Epidermal melanocyte (primary cell): ENCODE results near the gene GRID1.

Source experiments
- DNase-seq: peaks from one replicate; pipeline ENCODE4 v3.0.0; 2011; ENCODE audit warnings: low spot score; ENCODE audit not compliant: insufficient read length

GRID1 gene

DNA sequence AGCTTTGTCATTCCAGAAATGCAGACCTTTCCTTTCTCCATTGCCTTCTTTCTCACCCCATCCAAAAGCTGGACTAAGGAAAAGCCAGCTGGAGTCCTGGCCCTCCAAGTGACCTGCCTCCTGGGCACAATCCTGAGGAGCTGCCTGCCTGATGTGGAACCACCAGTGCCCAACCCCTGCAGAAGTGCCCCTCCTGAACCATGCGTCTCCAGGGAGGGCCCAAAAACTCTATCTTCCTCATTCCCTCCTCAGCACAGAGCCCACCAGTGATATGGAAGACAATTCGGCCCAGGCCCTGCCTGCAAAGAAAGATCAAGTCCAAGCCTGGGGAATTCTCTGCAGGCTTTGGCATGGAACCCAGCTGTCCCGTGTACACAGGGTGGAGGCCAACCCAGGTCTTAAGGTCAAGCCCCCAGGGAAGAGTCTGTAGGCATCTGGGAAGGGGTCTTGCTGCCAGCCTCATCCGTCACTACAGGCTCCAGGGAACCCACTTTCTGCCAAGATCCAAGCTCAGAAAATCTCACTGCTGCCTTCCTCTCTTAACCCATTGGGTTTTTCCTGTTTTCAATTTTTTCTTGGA, 3.5 kb upstream of the GRID1 start:
- no peak for DNase-seq

DNA sequence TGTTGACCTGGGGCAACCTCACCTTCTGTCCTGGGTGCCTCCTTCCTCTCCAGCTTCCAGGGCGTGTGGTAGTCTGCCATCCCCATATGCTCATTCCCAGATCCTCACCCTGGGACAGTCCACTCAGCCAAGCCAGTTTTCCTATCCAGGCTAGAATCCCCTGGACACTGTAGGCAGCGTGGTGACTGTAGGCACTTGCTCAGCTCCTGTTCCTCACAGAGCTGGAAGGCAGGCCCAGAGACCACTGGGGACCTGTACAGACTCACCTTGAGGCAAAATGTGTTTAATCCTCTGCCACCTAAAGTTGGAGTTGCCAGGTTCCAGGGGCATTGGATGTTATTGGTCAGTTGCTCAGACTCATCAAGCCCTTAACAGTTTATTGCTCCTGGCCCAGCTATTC, 2.4 kb upstream of the GRID1 start:
- DNase-seq: no peak

DNA sequence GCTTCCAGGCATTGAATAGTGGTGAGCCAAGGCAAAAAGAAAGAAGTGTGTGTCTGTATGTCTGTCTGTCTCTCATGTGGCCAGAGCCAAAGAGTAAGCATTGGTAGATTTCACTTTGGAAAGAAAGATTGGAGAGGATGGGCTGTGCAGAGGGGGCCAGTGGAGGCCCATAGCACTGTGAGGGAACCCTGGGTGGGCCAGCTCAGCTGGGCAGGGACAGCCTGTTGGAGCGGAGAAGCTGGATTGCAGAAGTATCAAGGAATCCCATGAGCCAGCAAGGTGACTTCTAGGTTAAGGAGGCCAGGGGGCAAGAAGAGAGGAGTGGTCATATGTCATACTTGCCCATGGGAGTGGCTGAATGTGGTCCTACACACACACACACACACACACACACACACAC, 1.5 kb upstream of the GRID1 start:
- DNase-seq: no peak

DNA sequence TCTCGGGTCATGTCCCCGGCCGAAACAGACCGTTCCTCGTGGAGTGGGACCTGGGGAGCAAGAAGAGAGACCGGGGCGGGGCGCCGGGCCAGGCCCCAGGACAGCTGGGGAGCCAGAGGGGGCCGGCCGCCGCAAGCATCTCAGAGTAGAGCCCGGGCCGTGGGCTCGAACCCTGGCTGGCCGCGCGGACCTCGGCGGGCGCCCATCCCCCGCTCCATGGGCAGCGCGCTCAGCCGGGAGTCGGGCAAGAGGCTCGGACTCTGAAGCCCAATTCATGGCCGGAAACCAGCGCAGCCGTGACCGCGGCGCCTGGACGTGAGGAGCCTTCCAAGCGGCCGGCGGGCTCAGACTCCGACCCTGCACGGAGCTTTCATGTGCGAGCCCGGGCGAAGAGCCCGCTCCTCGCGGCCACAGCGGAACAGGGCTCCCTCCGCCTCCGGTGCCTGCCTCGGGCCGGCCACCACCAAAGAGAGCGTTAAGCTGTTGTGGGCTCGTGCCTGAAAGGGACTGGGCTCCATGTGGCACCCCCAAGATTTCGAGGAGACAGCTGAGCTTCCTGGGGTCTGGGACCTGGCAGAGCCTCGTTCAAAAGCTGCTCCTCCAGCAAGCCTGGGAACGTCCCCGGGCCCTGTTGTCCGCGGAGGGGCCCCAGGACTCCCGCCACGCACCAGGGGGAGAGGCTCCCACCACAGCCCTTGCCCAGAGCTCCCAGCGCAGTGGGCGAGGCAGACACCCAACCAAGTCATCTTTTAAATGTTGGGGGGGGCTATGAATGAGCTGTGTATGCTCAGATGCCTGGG, 757 bp upstream of the GRID1 start:
- DNase-seq: no peak

DNA sequence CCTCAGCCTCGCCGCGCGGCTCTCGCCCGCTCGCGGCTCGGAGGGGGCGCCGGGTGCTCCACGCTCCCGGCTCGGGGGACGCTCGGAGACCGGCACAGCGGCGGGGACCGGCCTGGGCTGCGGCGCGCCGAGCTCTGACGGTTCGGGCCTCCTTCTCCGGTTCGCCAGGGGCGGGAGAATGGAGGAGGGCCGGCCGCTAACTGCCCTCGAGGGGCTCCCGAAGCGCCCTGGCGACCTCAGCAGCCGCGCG, 232 bp upstream of the GRID1 start:
- DNase-seq: no peak

DNA sequence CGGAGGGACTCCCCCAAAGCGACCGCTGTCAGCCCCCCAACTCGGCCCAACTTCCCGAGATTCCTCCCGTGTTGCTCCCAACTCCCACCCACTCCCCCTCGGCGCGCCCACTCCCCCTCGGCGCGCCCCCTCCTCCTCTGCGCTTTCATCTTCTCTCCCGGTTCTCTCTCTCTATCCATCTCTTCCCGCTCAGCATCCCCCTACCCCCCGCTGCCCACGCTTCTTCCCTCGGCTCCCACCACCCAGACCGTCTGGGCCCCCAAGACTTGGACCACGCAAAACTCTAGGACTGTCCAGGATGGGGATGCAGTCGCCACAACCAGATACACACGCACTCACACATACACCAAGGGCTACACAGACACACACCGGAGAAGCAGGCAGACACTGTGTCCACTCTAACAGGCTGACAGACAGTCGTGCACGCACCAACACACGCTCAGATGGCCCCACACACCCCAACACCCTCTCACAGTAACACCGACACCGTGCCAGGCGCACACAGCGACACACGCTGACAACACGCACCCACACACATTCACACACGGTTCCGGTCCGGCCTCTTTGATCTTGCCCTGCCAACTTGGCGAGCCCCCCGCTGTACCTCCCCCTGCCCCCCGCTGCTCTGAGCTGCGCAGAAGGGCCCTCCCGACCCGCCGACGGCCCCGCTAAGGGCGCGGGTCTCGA, 1.1 kb downstream of the GRID1 start:
- DNase-seq: no peak

DNA sequence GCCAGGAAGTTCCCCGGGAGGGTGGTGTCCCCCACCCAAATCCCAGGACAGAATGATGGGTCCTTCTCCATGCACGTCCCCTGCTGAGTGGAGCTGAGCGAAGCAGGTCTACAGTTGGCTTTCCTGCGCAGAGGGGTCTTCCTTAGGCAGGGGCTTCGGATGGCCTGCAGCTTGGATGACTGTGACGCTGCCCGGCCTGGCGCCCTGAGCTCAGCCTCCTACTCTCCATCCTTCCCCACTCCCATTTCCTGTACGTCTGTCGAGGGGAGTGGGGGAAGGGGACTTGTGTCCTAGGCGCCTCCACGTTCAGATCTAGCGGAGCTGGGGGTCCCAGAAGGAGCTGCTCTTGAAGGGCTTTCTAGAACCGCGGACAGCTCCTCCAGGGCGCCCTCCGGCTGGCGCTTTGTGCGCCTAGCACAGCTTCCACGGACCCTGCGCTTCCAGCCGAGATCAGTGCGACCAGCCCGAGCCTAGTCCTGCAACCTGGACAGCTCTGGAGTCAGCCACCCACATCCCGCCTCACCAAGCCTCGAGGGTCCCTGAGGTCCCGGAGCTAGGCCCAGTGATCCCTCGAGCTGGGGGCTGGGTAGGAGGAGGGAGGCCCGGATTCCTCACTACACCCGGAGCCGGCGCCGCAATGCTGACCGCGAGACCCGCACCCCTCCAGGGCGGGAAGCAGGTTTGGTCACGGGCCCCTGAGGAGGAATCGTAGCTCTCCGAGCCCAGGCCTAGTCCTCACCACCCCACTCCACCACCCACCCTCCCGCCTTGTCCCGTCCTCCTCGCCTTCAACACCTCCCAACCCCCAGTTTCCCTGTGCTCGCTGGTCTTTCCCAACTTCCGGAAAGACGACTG, 1.9 kb downstream of the GRID1 start:
- DNase-seq: no peak

DNA sequence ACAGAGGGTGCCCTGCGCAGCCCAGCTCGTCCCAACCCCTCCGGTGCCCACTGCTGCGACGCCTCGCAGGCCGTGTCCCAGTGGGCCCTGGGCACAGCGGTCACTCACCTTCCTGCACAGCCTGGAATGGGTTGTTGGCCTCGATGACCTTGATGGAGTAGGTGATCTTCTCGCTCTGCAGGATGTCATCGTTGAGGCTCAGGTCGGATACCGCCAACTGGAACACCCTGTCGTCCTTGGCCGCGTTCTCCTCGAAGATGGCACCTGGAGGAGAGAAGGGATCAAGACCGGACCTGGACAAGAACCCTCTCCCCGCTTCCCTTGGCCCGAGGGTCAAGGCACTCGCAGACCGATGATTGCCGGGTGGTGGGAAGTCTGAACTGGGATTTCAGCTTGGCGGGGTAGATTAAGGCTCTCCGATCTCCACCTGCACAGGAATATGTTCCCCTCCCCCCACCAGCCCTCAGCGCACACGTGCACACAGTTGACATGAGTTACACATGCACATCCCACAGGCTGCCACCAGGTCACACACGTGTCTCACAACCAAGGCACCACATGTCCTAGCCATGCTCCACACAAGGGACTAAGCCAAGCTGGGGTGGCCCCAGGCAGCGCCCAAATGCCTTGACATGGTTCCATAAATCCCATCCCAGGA, 2.6 kb downstream of the GRID1 start:
- no peak for DNase-seq

DNA sequence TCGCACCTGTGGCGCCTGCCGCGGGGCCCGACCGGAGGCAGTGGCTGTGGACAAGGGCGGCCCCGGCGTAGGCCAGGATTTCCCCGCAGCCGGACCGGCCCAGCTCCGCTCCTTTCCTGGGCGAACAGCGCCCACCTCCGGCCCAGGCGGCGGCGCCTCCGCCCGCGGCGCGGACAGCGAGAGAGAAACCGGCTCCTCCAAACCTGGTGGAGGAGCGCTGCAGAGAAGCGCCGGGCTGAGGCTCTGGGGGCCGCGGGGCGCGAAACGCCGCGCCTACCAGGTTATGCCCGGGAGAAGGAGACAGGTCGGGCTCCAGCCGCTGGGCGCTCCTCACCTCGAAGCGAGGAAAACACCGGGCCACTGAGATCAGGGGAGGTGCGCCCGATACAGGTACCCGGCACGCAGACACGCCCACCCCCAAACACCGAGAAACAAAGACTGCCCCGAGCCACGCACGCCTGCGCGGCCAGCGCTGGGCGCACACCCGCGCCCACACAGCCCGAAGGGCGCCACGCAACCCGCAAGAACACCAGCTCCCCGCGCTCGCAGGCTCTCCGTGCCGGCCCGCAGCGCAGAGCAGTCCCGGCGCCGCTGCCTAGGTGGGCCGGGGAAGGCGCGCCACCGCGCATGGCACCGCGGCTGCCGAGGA, 3.3 kb downstream of the GRID1 start:
- no peak for DNase-seq

DNA sequence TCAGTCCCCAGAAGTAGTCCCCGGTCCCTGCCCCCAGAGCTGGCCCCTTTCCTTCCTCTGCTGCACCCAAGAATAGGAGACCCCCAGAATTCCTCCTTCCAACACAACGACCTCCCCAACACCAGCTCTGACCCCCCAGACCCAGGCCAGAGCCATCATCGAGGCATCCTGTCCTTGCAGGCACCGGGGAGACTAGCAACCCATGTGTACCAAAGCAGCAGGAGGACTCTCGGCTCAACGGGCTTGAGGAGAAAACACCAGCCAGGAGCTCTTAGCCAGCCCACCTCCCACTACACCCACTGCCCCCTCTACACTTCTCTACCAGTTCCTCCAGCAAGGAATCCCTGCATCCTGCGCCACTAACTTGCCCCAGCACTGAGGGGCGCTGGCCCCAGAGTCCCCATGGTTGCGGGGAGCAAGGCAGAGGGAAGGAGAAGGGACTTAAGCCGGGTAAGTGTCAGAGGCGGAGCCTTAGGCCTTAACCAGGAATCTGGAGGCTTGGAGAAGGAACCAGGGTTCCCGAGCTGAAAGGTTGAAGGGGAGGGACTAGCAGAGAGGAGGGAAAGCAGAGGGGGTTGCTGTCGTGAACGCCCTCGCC, 3.9 kb downstream of the GRID1 start:
- DNase-seq: no peak

DNA sequence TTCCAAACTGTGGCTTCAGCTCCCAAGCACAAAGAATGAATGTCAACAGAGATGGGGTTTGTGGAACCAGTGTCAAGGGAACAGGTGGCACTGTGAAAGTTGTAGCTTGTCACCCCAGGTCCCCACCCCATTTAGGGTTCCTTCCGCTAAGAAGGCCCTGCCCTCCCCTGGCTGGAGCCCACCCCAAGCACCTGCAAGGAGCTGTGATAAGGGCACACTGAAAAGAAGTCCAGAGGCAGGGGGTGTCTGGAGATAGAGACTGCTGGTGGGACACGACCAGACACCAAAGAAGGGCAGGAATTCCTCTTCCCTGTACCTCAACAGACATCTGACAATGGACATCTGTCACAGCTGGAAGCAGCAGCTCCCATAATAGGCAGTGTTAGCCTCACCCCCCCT, 4.5 kb downstream of the GRID1 start:
- DNase-seq: no peak

DNA sequence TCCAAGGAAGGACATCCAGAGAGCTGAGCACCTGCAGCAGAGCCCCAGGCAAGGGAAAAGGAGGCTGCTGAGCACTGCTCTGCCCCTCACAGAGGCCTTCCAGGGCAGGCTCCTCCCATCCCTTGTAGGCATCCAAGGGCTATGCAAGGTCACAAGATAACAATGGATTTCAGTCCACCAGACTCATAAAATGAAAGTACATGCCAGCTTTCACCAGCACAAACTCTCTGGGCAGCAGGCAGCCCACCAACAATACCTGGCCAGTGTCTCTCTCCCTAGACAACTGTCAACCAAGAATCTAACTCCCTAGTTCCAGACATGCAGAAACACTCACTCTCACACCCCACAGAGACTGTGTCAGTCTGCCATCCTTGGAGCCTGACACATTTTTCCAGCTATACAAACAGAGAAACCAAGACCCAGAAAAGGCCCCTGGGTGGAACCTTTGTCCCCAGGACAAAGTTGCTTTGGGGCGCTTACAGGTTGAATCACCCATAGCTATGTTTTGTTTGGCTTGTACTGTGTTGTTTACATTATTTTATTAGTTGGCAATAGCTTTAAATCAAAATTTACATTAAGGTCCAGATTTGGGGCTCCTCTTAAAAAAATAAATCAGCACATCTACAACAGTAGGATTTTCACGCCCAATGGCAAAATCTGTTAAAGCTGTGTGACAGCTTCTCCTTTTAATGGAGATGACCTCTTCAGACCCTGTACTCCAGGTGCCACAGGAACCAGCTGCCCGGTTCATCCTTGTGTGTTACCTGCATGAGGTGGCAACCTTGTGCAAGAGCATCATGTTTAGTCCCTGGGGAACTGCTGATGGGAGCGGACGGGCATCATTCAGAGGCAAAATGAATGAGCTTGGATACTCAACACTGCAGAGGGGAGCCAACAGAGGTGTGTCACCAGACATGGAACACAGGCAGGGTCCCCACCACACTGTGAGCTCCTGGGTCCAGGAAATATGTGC, 5.2 kb downstream of the GRID1 start:
- DNase-seq: no peak

DNA sequence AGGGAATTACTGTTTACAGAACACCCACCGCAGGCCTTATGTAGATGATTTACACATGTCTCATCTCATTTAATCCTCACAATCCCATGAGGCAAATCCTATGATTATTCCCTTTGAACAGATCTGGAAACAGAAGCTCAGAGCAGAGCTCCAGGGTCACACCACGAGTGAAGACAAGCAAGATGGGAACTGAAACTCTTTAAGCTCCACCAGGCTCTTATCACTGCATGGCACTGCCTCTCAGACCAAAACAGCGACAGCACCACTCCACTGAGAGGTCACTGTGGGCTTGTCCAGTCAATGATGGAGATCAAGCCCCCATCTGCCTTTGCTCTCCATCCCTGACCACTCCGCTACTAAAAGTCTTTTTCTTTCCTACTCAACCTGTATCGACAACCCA, 5.9 kb downstream of the GRID1 start:
- DNase-seq: no peak

DNA sequence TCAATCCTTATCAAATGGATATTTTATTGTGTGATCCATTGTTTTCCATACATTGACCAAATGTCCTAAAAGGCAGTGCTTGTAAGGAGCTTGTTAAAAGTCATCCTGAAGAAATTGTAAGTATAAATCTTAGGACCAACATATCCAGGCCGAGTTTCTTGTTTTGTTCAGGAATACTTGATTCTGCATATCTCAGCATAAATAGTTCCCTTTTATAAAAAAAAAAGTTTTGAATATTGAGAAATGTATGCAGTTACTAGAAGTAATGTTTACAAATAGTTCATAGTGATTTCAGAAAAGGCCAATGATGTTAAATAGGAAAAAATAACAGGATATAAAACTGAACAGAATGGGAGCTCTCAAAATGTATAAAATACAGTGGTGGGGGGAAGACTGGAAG, 6.6 kb downstream of the GRID1 start:
- no peak for DNase-seq

DNA sequence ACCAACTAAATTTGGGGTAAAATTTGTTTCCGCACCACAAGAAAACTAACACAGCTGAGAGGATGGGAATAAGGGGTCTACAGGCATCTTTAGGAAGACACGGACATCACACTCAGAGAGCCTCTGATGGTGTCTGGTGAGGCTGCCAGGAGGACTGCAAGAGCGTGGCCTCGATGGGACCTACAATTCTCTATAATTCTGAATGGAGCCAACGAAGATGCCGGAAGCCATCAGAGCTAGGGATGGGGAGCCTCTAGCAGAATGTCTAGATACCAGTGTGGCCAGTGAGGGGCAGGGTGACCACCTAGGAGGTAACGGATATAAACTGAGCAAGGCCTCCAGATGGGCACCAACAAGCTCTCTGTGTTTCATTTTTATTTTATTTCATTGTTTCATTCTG, 7.5 kb downstream of the GRID1 start:
- DNase-seq: no peak

DNA sequence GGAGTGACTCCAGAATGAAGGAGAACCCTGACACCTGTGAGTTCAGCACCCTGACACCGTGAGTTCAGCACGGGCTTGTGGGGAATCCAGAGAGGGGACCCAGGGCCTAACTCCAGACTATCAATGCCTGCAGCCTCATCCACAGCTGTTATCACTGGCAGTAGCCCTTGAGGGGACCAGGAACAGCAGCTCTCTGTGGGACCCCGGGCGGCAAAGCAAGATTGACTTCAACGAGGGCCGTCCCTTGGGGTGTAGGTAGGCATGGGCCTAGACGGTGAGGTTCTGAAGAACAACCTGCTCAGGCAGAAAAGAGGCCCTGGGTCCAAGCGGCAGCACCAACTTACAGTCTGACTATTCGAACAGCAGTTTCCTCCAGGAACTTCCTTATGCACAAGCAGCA, 8.9 kb downstream of the GRID1 start:
- no peak for DNase-seq

DNA sequence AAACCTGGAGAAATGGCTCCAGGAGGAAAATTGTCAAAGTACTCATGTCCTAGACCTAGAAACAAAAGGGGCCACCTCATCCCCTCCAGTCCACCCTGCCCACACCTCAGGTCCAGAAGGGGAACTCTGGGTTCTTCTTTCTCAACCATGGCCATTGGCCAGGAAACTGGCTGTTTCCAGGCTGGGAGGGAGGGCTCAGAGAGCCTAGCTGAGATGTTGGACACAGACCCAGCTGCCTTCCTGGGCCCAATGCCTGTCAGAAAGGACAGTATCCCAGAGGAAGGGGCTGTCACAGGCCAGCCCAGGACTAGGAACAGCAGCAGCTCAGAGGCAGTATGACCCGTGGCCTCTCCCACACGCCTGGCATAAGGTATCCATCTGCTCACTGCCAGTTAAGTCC, 9.6 kb downstream of the GRID1 start:
- DNase-seq: no peak

DNA sequence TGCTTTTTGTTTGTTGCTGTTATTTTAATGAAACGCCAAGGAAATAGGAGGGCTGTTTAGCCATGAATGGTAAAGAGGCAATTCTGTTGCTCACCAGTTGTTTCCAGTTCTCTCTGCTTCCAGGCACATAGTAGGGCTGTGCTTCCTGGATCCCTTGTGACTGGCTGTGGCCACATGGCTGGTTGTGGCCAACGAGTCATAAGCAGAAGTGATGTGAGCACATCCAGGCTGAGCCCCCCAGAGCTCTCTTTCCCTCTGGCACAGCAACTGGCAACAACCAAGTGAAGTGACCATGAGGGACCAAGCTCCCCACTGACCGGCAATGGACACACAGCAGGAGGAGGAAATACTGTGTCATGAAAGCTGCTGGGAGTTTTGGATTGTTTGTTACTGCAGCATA, 10.3 kb downstream of the GRID1 start:
- no peak for DNase-seq

DNA sequence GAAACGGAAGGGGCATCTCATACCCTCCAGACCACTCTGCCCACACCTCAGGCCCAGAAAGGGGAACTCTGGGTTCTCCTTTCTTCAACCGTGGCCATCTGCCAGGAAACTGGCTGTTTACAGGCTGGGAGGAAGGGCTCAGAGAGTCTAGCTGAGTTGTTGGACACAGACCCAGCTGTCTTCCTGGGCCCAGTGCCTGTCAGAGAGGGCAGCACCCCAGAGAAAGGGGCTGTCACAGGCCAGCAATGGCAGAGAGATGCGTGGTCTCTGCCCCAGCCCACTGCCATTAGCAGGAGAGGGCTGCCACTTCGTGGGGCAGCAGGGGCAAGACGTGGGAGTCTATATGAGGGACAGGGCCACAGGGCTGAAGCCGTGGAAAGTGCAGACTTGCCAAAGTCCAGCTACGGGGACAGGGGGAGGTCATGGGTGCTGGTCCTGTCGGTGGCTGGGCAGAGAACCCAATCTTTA, 11.0 kb downstream of the GRID1 start:
- no peak for DNase-seq
